ENCODE data around the gene SFRP2.

Gene SFRP2

GRCh38 chr4:153794006-153794405, 5.1 kb upstream of the SFRP2 start:
- no peak for DNase-seq

DNA sequence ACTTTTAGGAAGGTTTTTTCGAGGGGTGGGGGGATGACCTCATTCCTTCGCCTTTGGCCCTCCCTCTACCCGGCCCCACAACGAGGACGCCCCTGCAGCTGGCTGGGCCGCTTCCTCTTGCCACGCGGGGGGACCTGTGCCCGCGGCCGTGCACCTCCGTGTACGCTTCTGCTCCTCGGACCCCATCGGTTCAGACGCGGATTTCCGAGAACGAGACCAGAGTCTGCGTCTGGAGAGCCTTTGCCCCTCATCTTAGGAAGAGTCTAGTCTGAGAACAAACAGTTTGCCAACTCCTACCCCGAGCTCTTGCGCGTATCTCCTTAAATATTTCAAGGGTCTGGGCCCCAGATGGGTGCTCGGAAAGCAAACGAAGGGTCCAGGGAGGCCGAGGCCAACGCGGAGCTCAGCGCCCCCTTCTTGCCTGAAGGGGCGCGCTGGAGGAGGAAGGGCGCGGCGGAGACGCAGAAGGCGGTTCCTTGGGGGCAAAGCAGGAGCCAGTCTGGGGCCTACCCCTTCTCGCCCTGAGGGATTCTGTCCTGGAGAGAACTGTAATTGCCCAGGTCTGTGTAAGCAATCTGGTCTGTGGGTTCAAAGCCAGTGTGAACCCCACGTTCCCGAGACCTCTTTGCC, 3.9 kb upstream of the SFRP2 start:
- DNase-seq = no peak

DNA sequence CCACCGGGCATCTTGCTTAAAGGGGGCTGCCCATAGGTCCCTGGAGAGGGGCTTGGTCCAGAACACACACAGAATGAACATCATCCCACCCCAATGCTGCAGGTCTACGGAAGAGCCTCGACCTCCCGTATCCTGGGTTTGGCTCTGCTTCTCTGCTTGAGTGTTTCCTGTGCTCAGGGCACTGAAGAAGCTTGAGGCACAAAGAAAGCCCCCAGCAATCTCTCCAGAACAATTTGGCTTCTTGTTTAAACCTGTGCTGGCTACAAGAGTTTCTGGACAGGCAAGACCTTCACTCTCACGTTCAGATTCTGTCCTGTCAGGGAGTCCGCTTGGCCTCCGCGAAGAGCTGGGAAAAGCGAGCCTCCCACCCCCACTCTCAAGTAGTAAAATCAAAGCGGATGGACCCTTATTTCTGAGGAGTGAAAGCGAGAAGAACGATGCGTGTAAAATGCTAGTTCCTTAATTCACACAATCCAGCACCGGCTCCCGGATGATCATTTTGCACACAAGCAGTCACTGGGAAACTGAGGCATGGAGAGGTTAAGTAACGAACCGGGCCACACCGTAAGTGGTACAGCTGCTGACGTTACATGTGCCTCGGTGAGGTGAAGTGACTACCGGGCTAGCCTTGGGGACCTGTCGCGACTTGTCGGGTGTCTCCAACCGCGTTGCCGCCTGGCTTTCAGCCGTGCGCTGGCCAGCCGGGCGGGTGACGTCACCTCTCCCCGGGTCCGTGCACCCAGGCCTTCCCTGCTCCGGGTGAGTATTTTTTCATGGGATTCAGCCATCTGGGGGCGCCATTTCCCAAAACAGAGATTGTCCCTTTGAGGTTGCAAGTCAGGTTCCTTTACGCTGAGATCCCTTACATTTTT, 3.1 kb upstream of the SFRP2 start:
- peak in 1 of 2 donors; percentile 13 for DNase-seq

DNA sequence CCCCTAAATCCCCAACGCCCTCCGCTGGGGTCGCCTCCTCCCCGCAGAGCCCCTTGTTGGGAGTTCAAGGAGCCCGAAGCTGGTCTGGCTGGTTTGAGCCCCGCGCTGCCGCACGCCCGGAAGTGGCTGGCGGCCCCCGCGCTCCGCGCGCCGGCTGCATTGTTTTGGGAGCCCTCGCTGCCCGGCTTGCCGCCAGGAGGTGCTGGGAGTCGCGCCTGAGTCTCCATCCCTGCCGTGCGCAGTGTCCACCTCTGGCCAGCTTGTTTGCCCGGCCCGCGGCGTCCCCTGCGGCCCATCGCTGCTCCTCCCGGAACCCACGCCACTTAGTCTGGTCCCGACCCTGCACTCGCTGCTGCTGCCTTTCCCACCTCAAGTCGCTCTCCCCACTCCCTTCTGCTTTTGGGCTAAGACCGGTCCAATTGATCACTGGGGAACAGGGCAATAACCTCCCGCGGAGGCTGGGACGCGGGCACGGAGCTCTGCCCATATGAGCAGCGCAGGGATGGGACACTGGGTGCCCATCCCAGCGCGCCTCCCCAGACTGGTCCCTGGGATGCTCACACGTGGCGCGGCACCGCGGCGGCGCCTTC, 2.2 kb upstream of the SFRP2 start:
- no peak for DNase-seq

- DNase-seq = no peak
Observed at GRCh38 chr4:153790500-153790865, 1.6 kb upstream of the SFRP2 start.

DNA sequence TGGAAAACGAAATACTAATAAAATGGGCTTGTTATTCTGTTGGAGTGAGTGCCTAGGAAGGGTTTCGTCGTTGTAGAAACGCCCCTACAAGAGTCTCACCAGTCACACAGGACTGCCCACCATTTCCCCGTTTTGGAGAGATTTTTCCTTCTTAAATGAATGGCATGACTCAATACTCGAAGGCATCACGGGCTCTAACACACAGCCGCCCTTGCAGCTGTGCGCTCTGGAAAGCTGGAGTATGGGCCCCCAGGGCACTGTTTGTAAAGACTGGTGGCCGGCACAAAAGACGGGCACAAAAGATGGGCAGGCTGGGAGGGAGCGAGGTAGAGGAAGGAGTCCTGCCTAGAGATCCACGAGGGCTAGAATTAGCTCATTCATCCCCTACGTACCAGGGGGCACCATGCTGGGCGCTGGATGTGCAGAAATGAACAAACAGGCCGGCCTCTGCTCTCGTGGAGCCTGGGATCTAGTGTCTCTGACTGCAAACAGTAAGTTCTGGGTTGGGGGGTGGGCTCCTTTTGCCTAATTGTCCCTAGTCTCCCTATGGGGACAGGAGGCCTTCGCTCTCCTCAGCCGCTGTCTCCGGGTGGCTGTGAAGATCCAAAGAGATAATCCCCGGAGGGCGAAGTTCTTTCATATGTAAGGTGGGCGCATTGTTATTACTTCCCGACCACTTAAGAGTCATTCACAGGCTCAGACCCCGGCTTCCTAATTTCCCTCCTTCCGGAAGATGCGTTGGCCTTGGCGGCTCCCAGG, 1.0 kb upstream of the SFRP2 start:
- DNase-seq = no peak

GRCh38 chr4:153788051-153788412, 851 bp downstream of the SFRP2 start:
- no peak for DNase-seq

- no peak for DNase-seq
Observed at GRCh38 chr4:153787575-153787974, 1.3 kb downstream of the SFRP2 start.

DNA sequence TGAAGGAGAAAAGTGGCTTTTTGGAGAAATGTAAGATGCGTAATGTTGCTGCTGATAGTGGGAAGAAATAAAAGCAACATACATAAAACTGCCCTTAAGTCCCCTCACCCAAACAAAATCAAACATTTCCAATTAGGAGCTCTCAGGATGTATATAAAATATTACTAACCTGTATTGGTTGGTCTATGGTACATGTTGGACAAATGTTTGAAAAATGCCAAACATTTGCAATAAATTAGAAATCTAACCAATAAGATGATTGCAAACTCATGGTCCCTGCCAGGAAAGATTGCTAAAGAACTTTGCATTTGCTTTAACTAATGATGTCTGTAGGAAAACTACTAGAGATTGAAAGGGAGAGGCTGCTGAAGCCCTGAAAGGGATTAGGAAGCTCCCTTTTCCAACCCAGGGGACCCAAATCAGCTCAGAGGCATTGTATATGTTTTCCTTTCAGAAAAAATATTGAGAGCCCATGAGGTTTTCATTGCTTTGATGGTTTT, 1.8 kb downstream of the SFRP2 start:
- no peak for DNase-seq

GRCh38 chr4:153785910-153786721, 2.8 kb downstream of the SFRP2 start:
- no peak for DNase-seq

GRCh38 chr4:153784166-153784699, 4.7 kb downstream of the SFRP2 start:
- no peak for DNase-seq

GRCh38 chr4:153782581-153782980, 6.3 kb downstream of the SFRP2 start:
- no peak for DNase-seq

GRCh38 chr4:153781717-153782416, 7.0 kb downstream of the SFRP2 start:
- no peak for DNase-seq

DNA sequence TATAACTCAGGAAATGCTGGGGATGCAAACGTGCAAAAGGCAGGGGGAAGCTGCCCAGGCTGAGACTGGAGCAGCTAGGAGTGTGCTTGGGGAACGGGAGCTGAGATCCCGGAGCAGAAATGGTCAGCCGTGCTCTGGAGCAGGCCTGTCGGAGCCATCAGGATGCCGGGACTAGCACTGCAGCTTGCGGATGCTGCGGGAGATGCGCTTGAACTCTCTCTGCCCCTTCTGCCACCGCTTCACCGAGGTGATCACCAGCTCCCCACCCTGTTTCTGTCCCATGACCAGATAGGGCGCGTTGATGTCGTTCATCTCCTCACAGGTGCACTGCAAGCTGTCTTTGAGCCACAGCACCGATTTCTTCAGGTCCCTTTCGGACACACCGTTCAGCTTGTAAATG, 7.6 kb downstream of the SFRP2 start:
- DNase-seq = no peak

DNA sequence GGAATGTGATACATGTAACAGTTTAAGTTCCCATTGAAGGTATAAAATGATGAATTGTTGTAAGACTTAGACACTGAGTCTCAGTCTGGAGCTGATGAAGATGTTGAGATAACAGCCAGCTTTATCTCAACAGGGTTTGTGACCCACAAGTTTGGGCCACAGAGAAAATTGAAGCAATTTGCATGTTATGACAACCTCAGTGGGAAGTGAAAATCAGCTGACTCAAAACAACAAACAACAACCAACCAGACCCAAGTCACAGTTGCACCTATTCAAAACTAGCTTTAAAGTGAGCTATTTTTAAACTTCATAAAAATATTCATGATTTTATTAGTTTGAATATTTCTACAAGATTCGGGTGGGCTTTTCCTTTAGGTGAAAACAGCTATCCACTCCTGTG, 8.0 kb downstream of the SFRP2 start:
- DNase-seq = no peak

DNA sequence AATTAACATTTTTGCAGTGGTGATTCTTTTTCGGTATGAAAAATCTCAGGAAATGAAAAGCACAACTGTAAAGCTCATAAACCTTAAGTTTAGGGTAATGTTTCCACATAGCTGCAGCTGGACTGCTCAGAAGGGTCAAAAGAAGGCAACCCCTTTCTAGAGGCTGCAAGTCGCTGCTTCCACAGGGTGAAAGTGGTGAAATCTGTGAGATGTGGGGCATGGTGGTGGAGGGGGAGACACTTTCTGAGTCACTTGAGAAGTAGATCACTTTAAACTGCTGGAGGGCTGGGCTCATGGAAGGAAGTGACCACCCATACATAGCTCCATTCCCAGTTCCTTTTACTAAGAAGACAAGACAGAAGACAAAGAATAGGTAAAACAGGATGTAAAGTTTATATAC, 8.7 kb downstream of the SFRP2 start:
- DNase-seq = no peak

DNA sequence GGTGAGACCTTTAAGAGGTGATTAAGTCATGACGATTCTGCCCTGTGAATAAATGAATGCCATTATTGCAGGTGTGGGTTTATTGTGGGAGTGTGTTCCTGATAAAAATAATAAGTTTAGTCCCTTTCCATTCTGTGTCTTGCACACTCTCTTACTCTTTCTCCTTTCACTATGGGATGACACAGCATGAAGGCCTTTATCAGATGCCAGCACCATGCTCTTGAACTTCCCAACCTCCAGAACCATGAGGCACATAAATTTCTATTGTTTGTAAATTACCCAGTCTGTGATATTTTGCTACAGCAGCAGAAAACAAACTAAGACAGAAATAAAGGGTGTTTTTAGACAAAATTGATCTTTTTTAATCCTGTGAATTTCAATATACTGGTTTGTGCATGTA, 10.5 kb downstream of the SFRP2 start:
- no peak for DNase-seq

DNA sequence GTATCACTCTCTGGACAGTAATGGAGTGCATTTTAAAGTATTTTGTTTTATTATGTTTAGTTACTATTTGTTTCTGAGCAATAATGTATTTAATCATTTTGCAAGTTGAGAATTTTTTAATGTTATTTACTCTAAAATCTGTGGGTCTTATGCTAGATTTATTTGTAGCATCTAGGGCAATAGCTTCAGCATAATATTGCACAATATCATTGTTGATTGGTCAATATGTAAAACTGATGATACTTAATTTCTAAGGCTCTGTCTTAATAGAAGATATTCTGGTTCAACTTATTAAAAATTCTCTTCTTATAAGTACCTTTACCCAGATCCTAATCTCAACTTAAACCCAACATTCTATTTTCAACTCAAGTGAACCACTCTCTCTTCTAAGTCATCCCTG, 11.5 kb downstream of the SFRP2 start:
- DNase-seq = no peak

- no peak for DNase-seq
Observed at GRCh38 chr4:153776601-153777000, 12.3 kb downstream of the SFRP2 start.

DNA sequence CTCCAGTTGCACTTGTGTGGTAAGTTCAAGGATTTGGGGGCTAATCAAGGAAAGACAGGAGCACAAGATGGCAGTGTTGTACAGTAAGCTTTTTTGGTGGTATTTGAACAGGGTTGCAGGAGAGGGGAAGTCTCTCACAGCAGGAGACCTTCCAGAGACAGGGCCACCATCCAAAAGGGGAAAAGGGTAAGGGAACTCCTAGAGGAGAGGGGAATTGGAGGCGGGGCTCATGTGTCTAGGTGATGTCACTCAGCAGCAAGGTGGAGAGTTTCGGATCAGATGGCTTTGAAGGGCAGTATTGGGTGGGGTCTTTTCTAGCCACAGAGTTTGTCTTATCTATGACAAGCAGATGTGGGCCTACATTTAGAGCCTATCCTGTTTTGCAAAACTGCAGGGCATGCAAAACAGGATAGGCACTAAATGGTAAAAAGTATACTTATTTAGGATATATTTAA, 15.6 kb downstream of the SFRP2 start:
- DNase-seq = no peak

GRCh38 chr4:153771046-153771445, 17.8 kb downstream of the SFRP2 start:
- DNase-seq = no peak

All from CD4-positive, alpha-beta T cell treated with Interleukin-1 beta for 1 hour (primary cell).